ENCODE results near the gene DAO.

DNA sequence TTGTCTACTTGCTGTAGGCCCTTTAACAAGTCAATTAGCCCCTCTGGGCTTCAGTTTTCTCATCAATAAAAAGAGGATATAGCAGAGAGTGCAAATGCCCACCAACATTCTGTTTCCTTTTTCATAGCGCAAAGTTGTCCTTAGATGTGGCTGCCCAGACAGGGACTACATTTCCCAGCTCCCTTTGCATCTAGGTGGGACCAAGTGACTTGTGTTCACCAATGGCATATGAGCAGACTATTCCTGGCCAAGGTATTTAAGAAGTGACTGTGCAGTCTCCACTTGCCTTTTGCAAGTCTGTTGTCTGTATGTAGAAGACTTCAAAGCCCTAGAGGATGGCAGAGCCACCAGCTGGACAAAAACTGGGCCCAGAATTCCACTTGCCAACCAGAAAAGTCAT lies 59.7 kb downstream of the DAO start:
- TF ChIP-seq CTCF (IDR thresholded peaks at IDR 0.05 in 4 of 5, conservative IDR thresholded peaks at IDR 0.05 in 1 of 5) (no peak), POLR2A (IDR thresholded peaks at IDR 0.05) (no peak)
